A549 treated with GW870086 at 1 μM for 4 hours (cell line): ENCODE data around the gene MAPK8IP1. TPM values are rescaled to one million over a fixed set of nuclear protein-coding genes. Genes with fewer than 3 reads are reported as not detected.

Experiments
- total RNA-seq: library from RNA; stranded (reverse); fragments of 200-300 nt; extraction: Qiagen RNA extraction; gene quantifications from 5 replicates; pipeline ENCODE4 v1.2.3, GENCODE V29; 2022; ENCODE audit warnings: low read depth

The MAPK8IP1 gene
- 4.3 to 7.1 TPM (median 6.0 TPM) in 5 replicates for total RNA-seq

DNA sequence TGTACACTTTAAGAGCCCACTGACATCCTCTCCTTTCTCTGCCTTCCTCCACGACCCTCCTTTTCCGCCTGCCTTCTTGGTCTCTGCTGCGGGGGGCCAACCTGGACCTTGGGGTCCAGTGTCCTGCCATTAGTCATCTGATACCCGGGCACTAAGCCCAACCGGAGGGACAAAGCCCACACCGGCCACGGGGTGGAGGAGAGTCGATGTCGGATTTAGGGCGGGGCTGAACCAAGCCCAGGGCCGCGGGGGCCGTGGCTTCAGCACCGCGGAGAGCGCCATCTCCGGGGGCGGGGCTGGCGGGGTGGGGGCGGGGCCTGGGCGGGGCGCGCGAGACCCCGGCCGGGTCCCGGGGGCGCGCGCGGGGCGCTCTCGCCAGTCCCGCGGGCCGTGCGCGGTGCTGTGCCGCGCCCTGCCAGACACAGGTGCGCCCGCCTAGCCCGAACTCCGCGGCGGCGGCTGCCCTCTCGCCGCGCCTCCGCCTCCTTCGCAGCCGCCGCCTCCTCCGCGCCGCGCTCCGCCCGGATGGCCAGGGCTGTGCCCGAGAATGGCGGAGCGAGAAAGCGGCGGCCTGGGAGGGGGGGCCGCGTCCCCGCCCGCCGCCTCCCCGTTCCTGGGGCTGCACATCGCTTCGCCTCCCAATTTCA lies at the start of gene MAPK8IP1:
MAPK8IP1 (plus strand) TSS at position 378 of the 647 bp plus-strand sequence; CDS start at position 548, 170 bp downstream.

DNA sequence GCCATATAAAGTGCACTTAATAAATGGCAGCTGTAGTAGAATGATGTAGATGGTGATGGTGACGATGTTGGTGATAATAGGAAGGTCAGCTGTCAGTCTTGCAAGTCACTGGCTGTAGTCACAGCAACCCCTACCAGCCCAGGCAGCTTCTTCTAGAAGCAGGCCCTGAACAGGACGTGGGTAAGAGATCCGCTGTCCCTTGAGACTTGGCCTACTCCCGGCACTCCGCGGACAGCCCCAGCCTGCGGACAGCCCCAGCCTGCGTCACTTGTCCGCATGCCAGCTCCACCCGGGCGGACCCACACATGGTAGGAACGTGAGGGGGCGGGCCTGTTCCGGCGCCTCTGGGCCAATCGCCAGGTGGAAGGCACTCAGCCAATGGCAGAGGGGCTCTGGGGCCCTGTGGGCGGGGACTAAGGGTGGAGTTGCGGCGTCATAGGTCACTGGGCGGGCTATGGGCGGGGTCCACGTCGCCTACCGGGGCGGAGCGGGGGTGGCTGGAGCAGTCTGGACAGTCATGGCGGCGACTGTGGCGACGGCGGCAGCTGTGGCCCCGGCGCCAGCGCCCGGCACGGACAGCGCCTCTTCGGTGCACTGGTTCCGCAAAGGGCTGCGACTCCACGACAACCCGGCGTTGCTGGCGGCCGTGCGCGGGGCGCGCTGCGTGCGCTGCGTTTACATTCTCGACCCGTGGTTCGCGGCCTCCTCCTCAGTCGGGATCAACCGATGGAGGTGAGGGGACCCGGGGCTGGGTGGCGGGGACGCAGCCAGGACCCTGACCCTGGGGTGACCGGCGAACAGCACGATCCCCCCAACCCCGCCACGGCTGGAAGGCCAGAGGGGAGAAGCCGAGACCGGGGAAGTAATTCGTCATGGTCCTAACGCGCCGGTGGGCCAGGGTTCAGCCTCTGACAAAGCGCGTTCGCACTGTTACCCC lies 38.2 kb upstream of the MAPK8IP1 start, which contains the start of gene CRY2:
CRY2 (plus strand) TSS at position 502 of the 937 bp plus-strand sequence; CDS start at position 518, 16 bp downstream.

DNA sequence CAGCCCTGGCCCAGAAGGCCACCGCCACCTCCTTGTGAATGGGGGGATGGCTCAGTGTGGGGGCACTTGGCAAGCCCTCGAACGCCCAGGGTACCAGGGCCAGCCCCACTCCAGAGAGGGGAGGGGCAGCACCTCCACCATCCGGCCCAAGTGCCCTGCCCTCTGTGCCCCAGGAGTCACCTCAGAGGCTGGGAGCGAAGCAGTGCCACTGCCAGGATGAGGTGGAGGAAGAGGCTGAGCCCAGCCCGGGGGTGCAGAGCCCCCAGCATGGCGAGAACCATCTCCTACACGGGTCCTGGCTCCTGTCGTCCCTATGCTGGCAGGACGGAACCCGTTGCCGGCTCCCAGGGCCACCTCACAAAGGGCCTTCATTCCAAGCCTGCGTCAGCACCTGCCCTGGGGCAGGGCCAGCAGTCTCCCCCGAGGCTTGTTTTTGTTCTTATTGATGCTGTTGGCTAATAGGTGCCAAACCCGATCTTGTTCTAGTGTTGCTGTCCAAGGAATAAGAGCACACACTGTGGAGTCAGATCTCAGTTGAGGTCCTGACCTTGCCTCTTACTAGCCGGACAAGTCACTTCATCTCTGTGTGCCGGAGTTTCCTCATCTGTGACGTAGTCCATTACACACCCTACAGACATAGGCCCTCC lies 21.6 kb downstream of the MAPK8IP1 start, which contains the start of gene FREY1:
FREY1 (minus strand) TSS at position 307 of the 647 bp plus-strand sequence; CDS start at position 281, 26 bp downstream.

DNA sequence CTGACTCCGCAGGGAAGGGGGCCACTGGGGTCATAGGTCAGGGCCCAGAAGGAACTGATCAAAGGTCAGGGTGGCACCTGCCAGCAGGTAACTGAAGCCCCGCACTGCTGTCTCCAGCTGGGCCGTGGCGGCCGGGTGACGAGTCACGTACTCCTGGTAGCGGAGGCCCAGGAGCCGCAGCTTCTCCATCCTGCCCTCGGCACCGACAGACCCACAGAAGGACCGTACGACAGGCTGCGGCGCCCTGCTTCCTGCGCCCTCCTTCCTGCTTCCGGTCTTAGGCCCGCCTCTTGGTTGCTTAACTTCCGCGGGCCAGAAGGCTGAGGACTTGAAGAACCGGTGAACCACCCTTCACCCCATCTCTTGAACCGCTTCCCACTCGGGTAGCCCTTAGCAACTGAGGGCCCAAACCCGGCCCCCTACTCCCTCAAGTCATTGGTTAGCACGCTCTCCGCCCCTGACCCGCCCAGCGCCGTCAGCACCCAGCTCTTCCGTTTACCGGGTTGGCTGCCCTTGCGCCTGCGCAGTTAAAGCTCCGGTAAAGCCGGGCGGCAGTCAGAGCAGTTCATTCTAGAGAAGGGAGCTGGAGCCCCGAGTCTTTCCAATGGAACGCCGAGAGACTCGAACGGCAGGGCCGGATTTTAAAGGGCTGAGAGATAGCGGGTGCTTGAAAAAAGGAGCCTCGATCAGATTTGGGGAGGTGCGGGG lies 32.3 kb downstream of the MAPK8IP1 start, which contains the start of gene PEX16:
PEX16 (minus strand) TSS at position 255 of the 708 bp plus-strand sequence; CDS start at position 189, 66 bp downstream.

DNA sequence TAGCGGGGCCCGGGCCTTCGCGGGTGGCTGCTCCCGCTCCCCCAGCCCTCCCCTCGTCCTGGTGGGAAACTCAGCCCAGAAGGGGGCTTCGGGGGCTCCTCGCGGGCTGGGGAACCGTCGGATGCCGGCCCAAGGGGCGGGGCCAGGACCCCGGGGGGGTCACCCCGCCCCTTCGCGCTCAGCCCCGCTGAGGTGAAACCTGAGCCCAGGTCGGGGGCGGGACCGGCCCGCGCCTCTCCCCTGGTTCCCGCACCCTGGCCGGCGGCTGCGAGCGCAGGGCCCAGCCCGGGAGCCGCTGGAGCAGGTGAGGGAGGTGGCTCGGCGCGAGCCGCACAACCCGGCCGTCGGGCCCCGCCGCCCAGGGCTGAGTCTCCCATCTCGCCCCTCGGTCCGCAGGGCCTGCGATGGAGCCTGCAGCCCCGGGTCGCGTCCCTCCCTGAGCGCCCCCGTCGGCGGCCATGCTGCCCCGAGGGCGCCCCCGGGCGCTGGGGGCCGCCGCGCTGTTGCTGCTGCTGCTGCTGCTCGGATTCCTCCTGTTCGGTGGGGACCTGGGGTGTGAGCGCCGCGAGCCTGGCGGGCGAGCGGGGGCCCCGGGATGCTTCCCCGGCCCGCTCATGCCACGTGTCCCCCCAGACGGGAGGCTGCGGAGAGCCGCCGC lies 37.1 kb downstream of the MAPK8IP1 start, which contains the start of gene LARGE2:
LARGE2 (plus strand) TSS at position 232 of the 658 bp plus-strand sequence; CDS start at position 459, 227 bp downstream.

Other genes with a start within 250 kb of the MAPK8IP1 start
- 1.6 to 3.0 TPM (median 2.5 TPM) in 5 replicates for gene CHST1, start 220.0 kb upstream of the MAPK8IP1 start, total RNA-seq
- 28.2 to 34.1 TPM (median 32.0 TPM) in 5 replicates for gene SLC35C1, start 80.5 kb upstream of the MAPK8IP1 start, total RNA-seq
- 3.8 to 4.7 TPM (median 4.0 TPM) in 5 replicates for gene CRY2, start 38.2 kb upstream of the MAPK8IP1 start, total RNA-seq
- gene FREY1, start 21.6 kb downstream of the MAPK8IP1 start, total RNA-seq, result 0.24 to 0.96 TPM (median 0.49 TPM) in 5 replicates
- 19.9 to 21.6 TPM (median 20.3 TPM) in 5 replicates for gene PEX16, start 32.2 kb downstream of the MAPK8IP1 start, total RNA-seq
- gene LARGE2, start 37.0 kb downstream of the MAPK8IP1 start, total RNA-seq, result 2.0 to 3.4 TPM (median 2.9 TPM) in 5 replicates
- 8.4 to 11.7 TPM (median 11.1 TPM) in 5 replicates for gene PHF21A, start 235.8 kb downstream of the MAPK8IP1 start, total RNA-seq